Gastrocnemius medialis (tissue), 4 donors: Measurements from ENCODE around the gene HS3ST4.

ENCODE experiments used
- CTCF ChIP-seq, 5 experiments: fragments of 450-650 bp in 3 of 5; fragments of 200-600 bp in 2 of 5; sonication (generic) in 2 of 5; IDR thresholded peaks in 4 of 5; conservative IDR thresholded peaks in 1 of 5; 1 replicate in 4 of 5; 2 replicates in 1 of 5; pipeline ENCODE4 v1.5.1; 2016 to 2019; ENCODE audit warnings: antibody characterized with exemption in 5 of 5, mild to moderate bottlenecking in 3 of 5, moderate library complexity in 3 of 5
- POLR2A ChIP-seq, 2 donors: fragments of 450-650 bp; IDR thresholded peaks; one replicate each; pipeline ENCODE4 v1.6.1; 2017; ENCODE audit warnings: antibody characterized with exemption in 2 of 2, mild to moderate bottlenecking in 2 of 2, moderate library complexity in 2 of 2

GRCh38 chr16:26108836-26109505, 417.2 kb downstream of the HS3ST4 start:
- TF ChIP-seq CTCF (IDR thresholded peaks at IDR 0.05 in 4 of 5, conservative IDR thresholded peaks at IDR 0.05 in 1 of 5): no peak
- TF ChIP-seq POLR2A (IDR thresholded peaks at IDR 0.05): no peak
